Endothelial cell of umbilical vein (primary cell): ENCODE results near the gene ALOX5. TPM values are rescaled to one million over a fixed set of nuclear protein-coding genes. Genes with fewer than 3 reads are reported as not detected.

Experiments used
- BruUV-seq: library from RNA; stranded (reverse); fragments of 400-500 nt; replicated peaks from 2 replicates; lab custom pipeline; 2021; lab: Mats Ljungman, UMichigan
- CTCF ChIA-PET: fragments of 300-600, 350-600 bp; sonication (Branson Sonifier 250); formaldehyde crosslinking; loops from one replicate; lab custom pipeline; 2021; ENCODE audit warnings: antibody characterized with exemption, inconsistent platforms; lab: Charles Lee
- POLR2A ChIA-PET: fragments of 300-600, 350-600 bp; sonication (Branson Sonifier 250); formaldehyde crosslinking; loops from one replicate; lab custom pipeline; 2021; ENCODE audit warnings: antibody characterized with exemption, inconsistent platforms; lab: Charles Lee
- DNase-seq: peaks from one replicate; pipeline ENCODE4 v3.0.0-alpha.2; 2011; ENCODE audit warnings: low read depth, low spot score
- FAIRE-seq: peaks from 2 replicates; lab custom pipeline; 2011; peaks lifted over from hg19 to GRCh38; lab: Jason Lieb, UNC
- H2AFZ ChIP-seq: 2 replicates; pipeline ENCODE4 v1.6.0; 2012; ENCODE audit warnings: low read depth, low read length, control low read depth, inconsistent platforms
- H3K27ac ChIP-seq: 2 replicates; pipeline ENCODE4 v1.5.1; 2011; ENCODE audit warnings: low read depth, mild to moderate bottlenecking, control low read depth, low read length, moderate library complexity; ENCODE audit not compliant: insufficient read depth
- H3K27me3 ChIP-seq, 2 experiments: 2 replicates each; pipeline versions ENCODE4 v1.6.0 to v1.6.1; 2011; ENCODE audit warnings: low read length in 2 of 2, mixed read lengths in 1 of 2; ENCODE audit not compliant: control insufficient read depth in 2 of 2, insufficient read depth in 2 of 2
- H3K36me3 ChIP-seq, 2 experiments: 2 replicates in 1 of 2; 3 replicates in 1 of 2; pipeline ENCODE4 v1.5.1; 2011; ENCODE audit warnings: low read length in 2 of 2, mild to moderate bottlenecking in 1 of 2, moderate library complexity in 1 of 2; ENCODE audit not compliant: control insufficient read depth in 2 of 2, insufficient read depth in 2 of 2; ENCODE audit errors: extremely low read depth in 1 of 2
- H3K4me1 ChIP-seq: 3 replicates; pipeline ENCODE4 v1.5.1; 2011; ENCODE audit warnings: mild to moderate bottlenecking, low read length; ENCODE audit not compliant: control insufficient read depth, insufficient read depth; ENCODE audit errors: extremely low read depth
- H3K4me2 ChIP-seq: 2 replicates; pipeline ENCODE4 v1.6.1; 2011; ENCODE audit warnings: low read length, control low read depth, mixed read lengths; ENCODE audit not compliant: insufficient read depth
- H3K4me3 ChIP-seq, 3 experiments: fragments of 200-600 bp in 1 of 3; sonication (generic), shearing (Covaris generic) in 1 of 3; replicated peaks in 1 of 3; 2 replicates each; pipeline ENCODE4 v1.5.1; 2011 to 2016; ENCODE audit warnings: control low read depth in 3 of 3, low read length in 3 of 3, mild to moderate bottlenecking in 2 of 3, inconsistent platforms in 1 of 3, low read depth in 1 of 3, moderate library complexity in 1 of 3; ENCODE audit not compliant: insufficient read depth in 1 of 3
- H3K79me2 ChIP-seq: 2 replicates; pipeline ENCODE4 v1.6.0; 2012; ENCODE audit warnings: low read length, inconsistent platforms; ENCODE audit not compliant: control insufficient read depth, insufficient read depth
- H3K9ac ChIP-seq: replicated peaks from 2 replicates; pipeline ENCODE3; 2011; ENCODE audit warnings: low read length, control low read depth; ENCODE audit not compliant: insufficient read depth; ENCODE audit errors: extremely low read depth
- H3K9me1 ChIP-seq: replicated peaks from 3 replicates; pipeline ENCODE4 v1.6.0; 2011; ENCODE audit warnings: mild to moderate bottlenecking, low read length; ENCODE audit not compliant: control insufficient read depth, insufficient read depth; ENCODE audit errors: extremely low read depth
- H3K9me3 ChIP-seq: replicated peaks from 2 replicates; pipeline ENCODE4 v1.5.1; 2012; ENCODE audit warnings: low read length, inconsistent platforms; ENCODE audit not compliant: control insufficient read depth, insufficient read depth
- H4K20me1 ChIP-seq: replicated peaks from 2 replicates; pipeline ENCODE3; 2011; ENCODE audit warnings: mild to moderate bottlenecking, low read length; ENCODE audit not compliant: control insufficient read depth, insufficient read depth; ENCODE audit errors: extremely low read depth
- GATA2 ChIP-seq: IDR thresholded peaks from 2 replicates; pipeline ENCODE4 v1.7.0; 2011; ENCODE audit warnings: low read depth, mild to moderate bottlenecking, moderate library complexity, mixed read lengths, low read length; ENCODE audit not compliant: insufficient read length, insufficient read depth
- JUN ChIP-seq: IDR thresholded peaks from 2 replicates; pipeline ENCODE4 v1.6.1; 2011; ENCODE audit warnings: borderline replicate concordance, low read depth; ENCODE audit not compliant: insufficient read length, insufficient read depth
- MYC ChIP-seq: IDR thresholded peaks from one replicate; pipeline ENCODE4 v1.6.1; 2011; ENCODE audit warnings: mild to moderate bottlenecking, low read depth, low read length
- POLR2A ChIP-seq: IDR thresholded peaks from 2 replicates; pipeline ENCODE4 v1.6.1; 2012; ENCODE audit warnings: low read depth, mild to moderate bottlenecking, control low read depth, low read length
- POLR2AphosphoS5 ChIP-seq: IDR thresholded peaks from 2 replicates; pipeline ENCODE4 v1.6.1; 2012; ENCODE audit warnings: low read depth, mild to moderate bottlenecking, control low read depth, low read length, moderate library complexity; ENCODE audit not compliant: insufficient read depth
- dilution Hi-C: fragments of 300-500 bp; cut with MboI; formaldehyde crosslinking; loops from one replicate; pipeline ENCODE4 v1.15.0; 2019; ENCODE audit warnings: low sequenced_read_pairs; ENCODE audit not compliant: extremely low pct_ligation_motif_present
- intact Hi-C: fragments of 100-400 bp; cut with micrococcal nuclease; formaldehyde crosslinking; loops from one replicate; pipeline ENCODE4 v1.10.0; 2022
- polyA plus RNA-seq, 4 experiments: library from polyadenylated mRNA; depleted of rRNA in 3 of 4; stranded (reverse) in 3 of 4; unstranded in 1 of 4; fragments of >200 nt; gene quantifications; 2 replicates each; pipeline versions ENCODE4 v1.2.1 to v1.2.3, GENCODE V29; 2011 to 2012; ENCODE audit warnings: missing spikeins in 1 of 4
- total RNA-seq: library from RNA; stranded (reverse); gene quantifications from 2 replicates; pipeline ENCODE4 v1.2.3, GENCODE V29; 2021

Gene ALOX5
- total and polyA plus RNA-seq, 2 donors (not counting 3 experiments of a cell fraction or from before 2014, with no cell fraction given): 0.04 TPM; not detected in 1

GRCh38 chr10:45404770-45405120, 30.7 kb downstream of the ALOX5 start:
- CTCF ChIA-PET: interaction anchor here (0.8 kb wide), 1 partner anchor 154 kb away, joined by 4 read pairs; no protein-coding TSS in a partner anchor

DNA sequence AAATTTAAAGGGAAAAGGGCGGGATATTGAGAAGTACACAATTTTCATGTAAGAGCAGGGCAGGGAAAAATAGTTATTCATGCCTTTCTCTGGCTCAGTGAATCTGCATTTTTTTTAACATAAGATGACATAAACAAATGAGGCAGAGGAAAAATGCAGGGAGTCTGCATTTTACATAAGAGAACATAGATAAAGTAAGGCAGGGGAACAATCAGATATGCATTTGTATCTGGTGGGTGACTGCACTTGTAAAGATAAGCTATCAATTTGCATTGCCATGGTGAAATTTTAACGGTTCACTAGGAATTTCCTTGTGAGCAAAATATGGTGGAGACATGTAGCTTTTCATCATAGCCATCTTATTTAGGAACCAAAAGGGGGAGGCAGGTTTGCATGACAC, 33.5 kb downstream of the ALOX5 start:
- ChIA-PET POLR2A (no interaction called here), CTCF (interaction anchor here (0.8 to 1.3 kb wide), 2 partner anchors 83 to 157 kb away, joined by 3 read pairs; no protein-coding TSS in a partner anchor)
- TF ChIP-seq JUN (no peak), POLR2A (no peak), GATA2 (no peak), POLR2AphosphoS5 (no peak), MYC (no peak)
- dilution Hi-C loops (no loop called here), intact Hi-C loops (no loop called here)
- Histone ChIP-seq H2AFZ (no peak overlapping the region), H3K9me1 (no peaks in the 10 kb centered on the region), H3K79me2 (no peaks in the 10 kb centered on the region), H3K9ac (no peak overlapping the region), H3K4me1 (no peaks in the 10 kb centered on the region), H3K4me2 (no peak overlapping the region), H3K4me3 (no peak overlapping the region), H3K27me3 (peaks cover 0 to 11% of the 10 kb centered on the region in 2 experiments), H3K9me3 (no peaks in the 10 kb centered on the region), H3K36me3 (no peaks in the 10 kb centered on the region), H4K20me1 (no peaks in the 10 kb centered on the region), H3K27ac (no peak overlapping the region)
- no peak for DNase-seq
- BruUV-seq: no TSS peak
- FAIRE-seq: no peak

More at GRCh38 chr10:45404770-45405120, 30.7 kb downstream of the ALOX5 start:
- Histone ChIP-seq H3K9me1 (no peaks in the 10 kb centered on the region), H3K9ac (no peak overlapping the region), H3K79me2 (no peaks in the 10 kb centered on the region), H3K27me3 (peaks cover 0 to 5% of the 10 kb centered on the region in 2 experiments), H3K36me3 (no peaks in the 10 kb centered on the region), H3K4me1 (no peaks in the 10 kb centered on the region), H2AFZ (no peak overlapping the region), H4K20me1 (no peaks in the 10 kb centered on the region), H3K9me3 (no peaks in the 10 kb centered on the region), H3K27ac (no peak overlapping the region), H3K4me2 (no peak overlapping the region), H3K4me3 (no peak overlapping the region)
- TF ChIP-seq POLR2A: no peak
- no peak for TF ChIP-seq MYC
- no peak for TF ChIP-seq GATA2
- intact Hi-C loops (no loop called here), dilution Hi-C loops (no loop called here)
- POLR2A ChIA-PET: no interaction called here
- FAIRE-seq (no peak), DNase-seq (no peak)
- BruUV-seq: no TSS peak
